HG02884 (cell line): ENCODE results near the gene PLEKHN1.
"Not testable (repeated sequence)": the region's sequence is repeated elsewhere in the genome, so short reads cannot be mapped to it uniquely, and the experiment has no call there.

Experiments used
- ATAC-seq: cut with Tn5 transposase; IDR thresholded peaks from one replicate; pipeline ENCODE4 v1.9.1; 2021; ENCODE audit warnings: mild to moderate bottlenecking, moderate library complexity; ENCODE audit not compliant: unreplicated experiment

PLEKHN1 gene

DNA sequence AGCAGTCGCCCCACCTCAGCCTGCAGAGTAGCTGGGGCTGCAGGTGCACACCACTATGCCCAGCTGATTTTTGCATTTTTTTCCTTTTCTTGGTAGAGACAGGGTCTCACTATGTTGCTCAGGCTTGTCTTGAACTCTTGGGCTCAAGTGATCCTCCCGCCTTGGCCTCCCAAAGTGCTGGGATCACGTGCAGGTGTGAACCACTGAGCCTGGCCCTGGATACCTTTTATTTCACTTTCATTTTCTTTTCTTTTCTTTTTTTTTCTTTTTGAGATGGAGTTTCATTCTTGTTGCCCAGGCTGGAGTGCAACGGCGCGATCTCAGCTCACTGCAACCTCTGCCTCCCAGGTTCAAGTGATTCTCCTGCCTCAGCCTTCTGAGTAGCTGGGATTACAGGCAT is 25.0 kb downstream of the PLEKHN1 start:
- ATAC-seq = not testable (repeated sequence)

DNA sequence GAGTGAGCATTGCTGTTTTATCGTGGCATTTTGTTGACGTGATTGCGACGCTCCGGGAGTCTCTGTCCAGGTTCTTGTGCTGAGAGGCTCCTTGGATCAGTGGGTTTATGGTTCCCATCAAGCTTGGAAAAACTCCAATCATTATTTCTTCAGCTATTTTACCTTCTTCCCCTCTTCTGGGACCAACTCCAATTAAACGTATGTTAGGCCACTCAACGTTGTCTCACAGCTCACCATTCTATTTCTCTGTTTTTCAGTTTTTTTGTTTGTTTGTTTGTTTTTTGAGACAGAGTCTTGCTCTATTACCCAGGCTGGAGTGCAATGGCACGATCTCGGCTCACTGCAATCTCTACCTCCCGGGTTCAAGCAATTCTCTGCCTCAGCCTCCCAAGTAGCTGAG is 25.6 kb downstream of the PLEKHN1 start:
- no peak for ATAC-seq

DNA sequence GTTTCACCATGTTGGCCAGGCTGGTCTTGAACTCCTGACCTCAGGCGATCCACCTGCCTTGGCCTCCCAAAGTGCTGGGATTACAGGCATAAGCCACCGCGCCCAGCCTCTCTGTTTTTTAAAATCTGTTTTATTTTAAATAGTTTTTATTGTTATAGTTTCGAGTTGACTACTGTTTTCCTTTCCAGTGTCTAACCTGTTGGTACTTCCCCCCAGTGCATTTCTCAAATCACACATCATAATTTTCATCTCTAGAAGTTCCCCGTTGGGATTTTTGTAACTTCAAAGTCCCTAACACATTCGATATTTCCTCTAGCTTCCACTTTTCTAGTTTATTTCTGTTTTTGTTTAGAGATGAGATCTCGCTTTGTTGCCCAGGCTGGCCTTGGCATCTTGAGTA is 26.1 kb downstream of the PLEKHN1 start:
- ATAC-seq = no peak

DNA sequence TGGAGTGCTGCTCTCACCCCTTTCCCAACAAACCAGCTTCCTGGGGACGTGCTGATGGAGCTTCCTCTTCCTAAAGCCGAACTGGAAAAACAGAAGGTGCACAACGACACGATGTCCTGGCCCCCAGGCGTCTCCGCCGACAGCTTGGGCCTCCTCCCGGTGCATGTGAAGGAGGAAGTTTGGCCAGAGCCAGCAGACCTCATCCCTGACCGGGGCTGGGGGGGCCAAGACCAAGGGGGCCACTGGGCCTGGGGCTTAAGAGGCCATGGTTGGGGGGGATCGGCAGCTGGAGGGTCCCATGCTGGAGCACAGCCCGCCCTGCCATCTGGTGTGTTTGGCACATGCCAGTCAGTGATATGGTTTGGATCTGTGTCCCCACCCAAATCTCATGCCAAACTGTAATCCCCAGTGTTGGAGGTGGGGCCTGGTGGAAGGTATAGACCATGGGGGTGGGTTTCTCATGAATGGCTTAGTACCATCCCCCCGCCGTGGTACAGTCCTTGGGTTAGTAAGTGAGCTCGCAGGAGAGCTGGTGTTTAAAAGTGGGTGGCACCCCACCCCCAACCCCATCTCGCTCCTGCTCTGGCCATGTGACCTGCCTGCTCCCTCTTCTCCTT is 27.2 kb downstream of the PLEKHN1 start:
- ATAC-seq = no peak

DNA sequence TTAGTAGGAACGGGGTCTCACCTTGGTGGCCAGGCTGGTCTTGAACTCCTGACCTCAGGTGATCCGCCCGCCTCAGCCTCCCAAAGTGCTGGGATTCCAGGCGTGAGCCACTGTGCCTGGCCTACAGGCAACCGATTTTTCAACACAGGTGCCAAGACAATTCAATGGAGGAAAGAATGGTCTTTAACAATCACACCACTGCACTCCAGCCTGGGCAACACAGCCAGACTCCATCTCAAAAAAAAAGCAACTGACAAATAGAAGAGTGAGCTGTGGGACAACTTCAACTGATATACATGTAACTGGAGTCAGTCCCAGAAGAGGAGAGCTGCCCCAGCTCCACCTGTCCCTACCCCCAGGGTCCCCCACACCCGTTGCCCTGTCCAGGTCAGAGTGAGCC is 28.3 kb downstream of the PLEKHN1 start:
- ATAC-seq = not testable (repeated sequence)

DNA sequence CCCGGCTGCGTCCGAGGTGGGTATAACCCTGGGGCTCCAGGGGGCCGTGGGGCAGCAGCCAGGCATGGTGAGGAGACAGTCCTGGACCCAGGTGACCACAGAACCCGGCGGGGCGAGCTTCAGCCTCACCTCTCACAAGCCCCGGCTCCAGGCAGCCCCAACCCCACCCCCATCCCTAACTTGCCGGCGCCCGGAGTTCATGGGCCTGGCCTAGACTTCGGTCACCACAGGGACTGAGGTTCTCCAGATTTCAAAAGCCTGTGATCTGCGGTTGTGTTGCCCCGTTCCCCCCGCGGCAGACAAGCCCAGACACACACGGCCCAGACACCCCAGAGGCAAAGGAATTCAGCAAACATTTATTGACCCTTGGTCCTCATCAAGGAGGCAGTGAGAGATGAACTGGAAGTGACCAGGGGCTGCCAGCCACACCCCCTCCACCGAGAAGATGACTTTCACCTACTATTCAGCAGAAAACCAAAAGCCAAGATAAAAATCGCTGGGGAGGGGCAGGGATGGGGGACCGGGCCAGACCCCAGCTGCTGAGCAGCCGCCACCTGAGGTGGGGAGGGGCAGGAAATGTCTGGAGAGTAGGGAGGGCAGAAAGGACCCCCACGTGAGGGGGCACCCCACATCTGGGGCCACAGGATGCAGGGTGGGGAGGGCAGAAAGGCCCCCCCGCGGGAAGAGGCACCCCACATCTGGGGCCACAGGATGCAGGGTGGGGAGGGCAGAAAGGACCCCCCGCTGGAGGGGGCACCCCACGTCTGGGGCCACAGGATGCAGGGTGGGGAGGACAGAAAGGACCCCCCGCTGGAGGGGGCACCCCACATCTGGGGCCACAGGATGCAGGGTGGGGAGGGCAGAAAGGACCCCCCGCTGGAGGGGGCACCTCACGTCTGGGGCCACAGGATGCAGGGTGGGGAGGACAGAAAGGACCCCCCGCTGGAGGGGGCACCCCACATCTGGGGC is 29.7 kb downstream of the PLEKHN1 start:
- ATAC-seq = no peak

DNA sequence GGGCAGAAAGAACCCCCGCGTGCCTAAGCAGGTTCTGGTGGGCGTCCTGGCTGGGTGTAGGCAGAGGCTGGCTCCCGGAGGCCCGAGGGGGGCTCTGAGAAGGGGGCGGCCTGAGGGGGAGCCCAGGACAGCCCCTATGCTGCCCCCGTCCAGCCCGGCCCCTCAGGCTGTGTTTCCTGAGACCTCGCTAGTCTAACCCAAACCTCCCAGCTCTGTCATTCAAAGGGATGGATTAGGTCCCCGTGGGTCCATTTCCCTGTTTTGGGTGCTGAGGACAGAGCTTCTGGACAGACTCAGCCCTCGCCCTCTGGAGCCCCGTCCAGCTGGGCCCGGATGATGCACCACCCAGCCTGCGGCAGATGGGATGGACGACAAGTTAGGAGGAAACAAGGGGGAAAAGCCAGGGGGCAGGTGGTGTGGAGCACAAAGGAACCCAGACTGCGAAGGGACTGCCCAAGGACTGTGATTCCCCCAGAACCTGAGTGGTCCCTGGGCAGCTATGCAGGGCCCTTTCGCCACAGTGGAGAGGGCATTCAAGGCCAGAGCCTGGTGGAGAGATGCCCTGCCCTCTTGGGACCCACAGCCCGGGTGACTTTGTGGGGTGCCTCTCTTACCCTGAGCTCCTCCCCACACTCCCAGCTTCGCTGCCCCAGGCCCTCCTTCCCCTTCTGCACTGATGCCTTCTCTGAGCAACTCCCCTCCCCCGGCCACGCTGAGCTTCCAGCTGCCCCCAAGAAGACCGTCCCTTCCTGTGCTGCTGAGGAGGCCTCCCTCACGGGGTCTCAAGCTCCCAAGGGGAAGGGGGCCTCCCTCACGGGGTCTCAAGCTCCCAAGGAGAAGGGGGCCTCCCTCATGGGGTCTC is 30.8 kb downstream of the PLEKHN1 start:
- no peak for ATAC-seq

DNA sequence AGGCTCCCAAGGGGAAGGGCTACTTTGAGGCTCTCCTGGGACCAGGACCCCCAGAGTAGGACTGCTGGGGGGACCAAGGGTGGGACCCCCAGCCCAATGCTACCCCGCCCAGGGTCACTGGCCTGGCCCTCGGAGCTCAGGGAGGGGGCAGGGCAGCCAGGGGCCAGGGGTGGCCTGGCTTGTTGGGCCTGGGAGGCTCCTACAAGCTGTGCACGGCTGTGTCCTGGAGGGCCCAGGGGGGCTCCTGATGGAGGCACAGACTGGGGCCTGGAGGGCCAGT is 31.4 kb downstream of the PLEKHN1 start:
- no peak for ATAC-seq

DNA sequence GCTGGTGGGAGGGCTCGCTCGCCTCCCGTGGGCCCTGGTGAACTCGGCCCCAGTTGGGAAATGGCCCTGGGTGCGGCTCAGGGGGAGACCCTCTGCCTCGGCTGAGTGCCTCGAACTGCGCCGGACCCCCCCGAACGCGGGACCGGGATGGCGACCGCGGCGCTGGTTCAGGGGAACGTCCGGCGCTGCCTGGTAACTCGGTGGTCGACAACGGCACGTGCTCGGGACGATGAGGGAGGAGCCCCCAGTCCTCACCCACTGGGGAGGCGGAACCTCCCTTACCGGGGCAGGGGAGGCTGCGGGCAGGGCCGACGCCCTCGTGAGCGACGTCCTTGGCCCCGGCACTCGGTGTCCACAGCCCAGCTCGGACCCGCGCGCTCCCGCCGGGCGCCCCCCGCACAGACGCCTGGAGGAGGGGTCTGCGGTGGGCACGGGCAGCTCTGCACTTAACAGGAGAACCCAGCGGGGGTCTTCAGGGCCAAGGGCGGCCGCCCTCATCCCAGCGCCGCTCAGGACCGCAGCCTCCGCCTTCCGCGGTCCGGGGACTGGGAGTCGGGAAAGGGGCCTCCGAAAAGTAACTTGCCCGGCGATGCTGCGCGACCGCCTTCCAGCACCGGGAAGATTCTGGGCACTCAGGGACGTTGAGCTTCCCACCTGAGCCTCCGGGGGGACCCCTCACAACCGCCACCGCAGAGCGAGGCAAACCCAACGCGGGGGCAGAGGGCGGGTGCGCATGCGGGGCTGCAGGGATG is 31.9 kb downstream of the PLEKHN1 start:
- no peak for ATAC-seq

DNA sequence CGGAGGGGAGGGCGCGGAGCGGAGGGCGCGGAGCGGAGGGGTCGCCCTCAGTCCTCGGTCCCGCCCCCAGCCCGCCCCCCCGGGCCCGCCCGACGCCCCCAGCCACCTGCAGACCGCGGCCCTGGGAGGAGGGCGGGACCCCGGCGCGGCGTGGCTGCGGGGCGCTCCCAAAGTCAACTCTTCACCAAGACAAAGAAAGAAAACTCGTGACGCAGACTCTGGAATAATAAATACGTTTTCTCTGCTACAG is 32.4 kb downstream of the PLEKHN1 start:
- ATAC-seq = no peak

DNA sequence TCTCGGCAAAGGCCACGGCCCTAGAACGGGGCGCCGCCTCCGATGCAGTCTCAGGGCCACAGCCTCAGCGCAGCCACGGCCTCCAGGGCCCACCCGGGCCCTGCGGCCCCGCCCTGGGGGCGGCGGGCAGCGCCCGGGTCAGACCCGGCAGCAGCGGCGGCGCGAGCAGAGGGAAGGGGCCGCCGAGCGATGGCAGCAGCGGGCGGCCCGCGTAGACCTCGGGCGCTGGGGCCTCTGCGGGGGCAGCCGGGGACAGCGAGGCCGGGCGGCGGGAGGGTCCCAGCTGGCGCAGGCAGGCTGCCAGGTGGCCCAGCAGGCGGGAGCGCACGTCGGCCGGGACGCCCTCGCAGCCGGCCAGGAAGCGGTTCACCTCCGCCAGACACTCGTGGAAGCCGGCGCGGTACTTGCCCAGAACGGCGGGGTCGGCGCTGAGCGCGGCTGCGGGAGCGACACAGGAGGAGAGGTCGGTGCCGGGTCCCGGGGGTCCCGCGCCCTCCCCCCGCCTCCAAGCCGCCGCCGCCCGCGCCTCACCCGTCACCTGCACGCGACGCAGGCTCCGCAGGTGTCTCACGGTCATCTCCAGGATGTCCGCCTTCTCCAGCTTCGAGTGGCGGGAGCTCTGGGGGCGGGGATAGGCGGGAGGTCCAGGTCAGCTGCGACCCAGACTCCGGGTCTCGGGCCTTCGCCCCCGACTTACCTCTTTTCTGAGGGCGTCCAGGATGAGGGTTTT is 32.9 kb downstream of the PLEKHN1 start:
- no peak for ATAC-seq

DNA sequence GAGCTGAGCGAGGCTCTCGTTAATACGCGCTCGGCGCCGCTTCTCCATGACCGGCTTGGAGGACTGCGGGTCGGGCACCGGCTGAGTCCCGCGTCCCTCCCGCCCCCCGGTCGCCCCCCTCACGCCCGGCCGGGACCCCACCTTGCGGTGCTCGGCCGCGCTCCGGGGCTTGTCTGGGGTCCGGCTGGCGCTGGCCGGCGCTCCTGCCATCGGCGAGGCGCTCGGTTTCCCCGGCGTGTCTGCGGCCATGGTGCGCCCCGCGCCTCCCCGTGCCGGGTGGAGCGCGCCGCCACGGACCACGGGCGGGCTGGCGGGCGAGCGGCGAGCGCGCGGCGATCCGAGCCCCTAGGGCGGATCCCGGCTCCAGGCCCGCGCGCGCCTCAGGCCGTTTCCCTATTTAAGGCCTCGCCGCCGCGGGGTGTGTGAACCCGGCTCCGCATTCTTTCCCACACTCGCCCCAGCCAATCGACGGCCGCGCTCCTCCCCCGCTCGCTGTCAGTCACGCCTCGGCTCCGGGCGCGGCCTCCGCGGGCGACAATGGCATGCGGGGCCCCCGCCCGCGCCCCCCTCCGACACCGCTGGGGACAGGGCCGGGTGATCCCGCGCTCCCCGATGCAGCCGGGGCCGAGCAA is 33.6 kb downstream of the PLEKHN1 start, which contains the start of gene HES4:
TSS of gene HES4 (minus strand) at position 373 of the 632 bp plus-strand sequence. CDS start at position 249, 124 bp downstream.
- ATAC-seq = no peak

DNA sequence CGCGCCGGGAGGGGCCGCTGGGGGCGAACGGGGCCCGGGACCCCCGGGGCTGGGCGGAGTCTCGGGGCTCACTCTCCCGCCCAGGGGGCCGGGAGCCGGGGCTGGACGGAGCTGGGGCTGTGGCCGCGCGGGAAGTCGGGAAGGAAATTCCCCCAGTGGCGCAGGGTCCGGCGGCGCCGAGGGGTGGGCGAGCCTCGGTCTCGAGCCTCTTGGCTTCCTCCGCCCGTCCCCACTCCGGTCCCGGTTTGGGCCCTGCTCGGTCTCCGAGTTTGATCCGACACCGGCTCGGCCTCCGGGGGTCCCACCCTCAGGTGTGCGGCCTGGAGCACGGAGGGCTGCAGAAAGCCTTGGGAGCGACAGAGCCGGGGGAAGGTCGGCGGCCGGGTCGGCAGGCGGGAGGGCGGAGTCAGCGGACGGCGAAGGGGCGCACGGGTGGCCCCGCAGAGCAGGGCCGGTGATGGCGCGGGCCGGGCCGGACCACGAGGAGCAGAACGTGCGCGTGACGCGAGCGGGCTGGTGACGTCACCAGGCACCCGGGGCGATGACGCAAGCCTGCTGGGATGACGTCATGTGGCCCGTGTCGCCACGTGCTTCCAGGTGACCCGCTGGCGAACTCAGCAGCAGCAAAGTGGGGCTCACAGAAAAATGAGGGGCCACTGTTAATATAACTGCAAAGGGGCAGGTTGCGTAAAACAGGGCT is 34.2 kb downstream of the PLEKHN1 start:
- ATAC-seq = no peak

DNA sequence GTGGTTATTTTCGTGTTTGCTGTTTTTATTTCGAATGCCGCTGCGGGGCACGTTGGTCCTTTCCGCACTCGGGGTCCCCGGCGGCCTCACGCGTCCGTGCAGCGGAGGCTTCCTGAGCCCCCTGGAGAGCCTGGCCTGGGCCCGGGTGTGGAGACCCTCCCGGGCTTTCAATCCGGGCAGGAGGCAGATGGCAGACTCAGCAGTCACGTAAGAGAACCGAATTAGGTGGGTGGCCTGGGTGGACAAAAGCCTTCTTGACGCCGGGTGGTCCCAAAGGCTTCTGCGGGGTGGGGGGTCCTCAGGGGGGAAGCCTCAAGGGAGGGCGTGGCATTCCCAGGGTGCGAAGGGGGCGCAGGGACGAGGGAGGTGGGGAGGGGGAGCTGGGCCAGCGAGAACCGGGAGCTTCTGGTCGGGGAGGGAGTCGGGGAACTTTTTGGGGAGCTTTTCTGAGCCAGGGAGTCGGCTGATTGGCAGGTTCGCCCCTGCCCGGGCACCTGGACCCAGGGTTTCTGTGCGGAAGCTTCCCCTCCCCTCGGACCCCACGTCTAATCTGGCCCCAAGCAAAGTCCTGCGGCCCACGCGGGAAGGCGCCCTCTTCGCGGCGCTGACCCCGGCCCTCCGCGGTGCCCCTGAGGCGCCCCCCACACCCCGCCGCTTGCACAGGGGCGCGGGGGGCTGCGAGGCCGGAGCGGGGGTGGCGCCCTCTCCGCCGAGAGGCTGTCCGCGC is 34.9 kb downstream of the PLEKHN1 start:
- no peak for ATAC-seq

DNA sequence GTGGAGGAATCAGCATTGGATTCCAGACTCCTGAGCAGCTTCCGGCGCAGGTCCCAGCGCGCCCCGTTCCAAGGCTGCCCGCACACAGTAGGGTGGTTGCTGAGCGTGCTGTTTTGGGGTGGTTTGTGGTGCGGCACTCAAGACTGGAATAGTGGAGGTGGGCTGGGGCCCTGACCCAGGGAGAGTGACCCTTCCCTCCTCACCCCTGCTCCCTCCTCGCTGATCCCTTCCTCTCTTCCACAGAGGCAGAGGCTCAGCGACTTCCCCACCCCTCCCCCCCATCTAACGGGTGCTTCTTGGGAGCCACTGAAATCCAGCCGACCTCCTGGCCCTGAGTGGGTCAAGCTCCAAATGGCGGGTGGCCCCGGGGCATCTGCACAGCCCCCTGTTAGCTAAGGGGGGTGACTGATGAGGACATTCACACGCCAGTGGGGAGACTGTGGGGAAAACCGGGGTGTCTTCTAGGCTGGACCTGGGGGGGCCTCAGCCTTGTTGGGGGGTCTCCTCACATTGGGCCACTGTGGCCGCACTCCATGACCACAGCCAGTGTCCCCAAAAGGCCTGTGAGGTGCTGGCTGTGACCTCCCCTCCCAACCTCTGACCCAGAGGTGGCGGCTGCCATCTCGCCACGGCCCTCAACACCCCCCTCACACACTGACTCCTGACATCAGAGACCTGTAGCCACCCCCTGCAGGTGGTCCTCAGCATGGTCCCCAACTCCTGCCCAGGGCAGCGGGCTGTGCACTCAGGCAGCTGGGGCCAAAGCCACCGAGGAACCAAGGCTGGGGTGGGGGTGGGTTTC is 37.5 kb downstream of the PLEKHN1 start:
- ATAC-seq = no peak

DNA sequence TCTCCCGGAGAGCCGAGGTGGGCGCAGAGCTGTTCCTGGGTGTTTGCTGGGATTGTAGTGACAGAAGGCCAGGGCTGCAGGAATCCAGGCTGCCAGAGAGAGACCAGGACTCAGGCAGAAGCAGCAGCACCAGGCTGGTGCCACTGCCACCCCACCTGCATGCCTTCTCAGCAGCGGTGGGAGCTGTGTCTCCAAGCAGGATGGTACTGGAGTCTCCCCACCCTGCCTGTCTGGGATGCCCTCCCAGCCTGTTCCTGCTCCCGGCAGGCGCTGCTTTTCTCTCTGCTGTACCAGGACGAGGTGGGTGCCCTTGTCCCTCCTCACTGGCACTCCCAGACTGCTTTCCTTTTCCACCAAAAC is 38.1 kb downstream of the PLEKHN1 start:
- no peak for ATAC-seq

DNA sequence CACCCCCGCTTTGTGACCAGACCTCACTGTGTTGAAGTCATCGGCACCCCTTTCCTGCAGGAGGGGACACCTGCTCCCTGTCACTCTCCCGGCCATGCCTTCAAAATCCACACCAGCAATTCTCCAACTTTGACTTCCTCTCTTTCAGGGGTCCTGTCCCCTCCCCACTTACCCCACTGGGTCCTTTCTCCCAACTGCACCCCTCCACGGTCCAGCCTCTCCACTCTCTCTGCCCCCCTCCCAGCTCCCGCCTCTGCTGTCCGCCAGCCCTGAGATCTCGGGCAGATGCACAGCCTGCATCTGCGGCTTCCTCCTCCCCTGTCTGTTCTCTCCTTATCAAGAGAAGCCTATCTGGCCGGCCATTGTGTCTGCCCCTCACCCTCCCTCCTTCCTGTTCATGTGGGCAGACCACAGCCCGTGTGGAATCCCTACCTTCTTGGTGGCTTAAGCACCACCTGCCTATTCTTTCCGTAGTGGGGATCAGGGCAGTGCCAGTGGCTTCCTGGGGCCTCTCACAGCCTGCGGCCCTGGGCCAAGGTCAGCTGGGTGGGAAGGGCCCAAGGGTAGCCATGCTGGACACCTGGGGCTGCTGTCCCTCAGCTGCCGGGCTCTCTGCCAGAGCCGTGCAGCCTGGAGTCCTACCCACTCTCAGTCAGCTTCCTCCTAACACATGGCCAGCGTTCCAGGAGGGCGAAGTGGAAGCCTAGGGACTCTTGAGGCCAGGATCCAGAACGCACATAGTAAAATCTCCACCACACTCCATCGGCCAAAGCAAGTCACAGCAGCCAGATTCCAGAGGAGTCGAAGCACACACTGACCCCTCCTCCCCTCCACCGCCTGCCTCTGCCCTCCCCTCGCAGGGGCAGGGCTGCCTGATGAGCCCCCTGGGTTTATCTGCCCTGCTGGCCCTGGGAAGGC is 38.8 kb downstream of the PLEKHN1 start:
- no peak for ATAC-seq
